ENCODE data around the gene FCN2. TPM values are rescaled to one million over a fixed set of nuclear protein-coding genes. Genes with fewer than 3 reads are reported as not detected.

Gene FCN2
- total RNA-seq: not detected in 2 replicates

DNA sequence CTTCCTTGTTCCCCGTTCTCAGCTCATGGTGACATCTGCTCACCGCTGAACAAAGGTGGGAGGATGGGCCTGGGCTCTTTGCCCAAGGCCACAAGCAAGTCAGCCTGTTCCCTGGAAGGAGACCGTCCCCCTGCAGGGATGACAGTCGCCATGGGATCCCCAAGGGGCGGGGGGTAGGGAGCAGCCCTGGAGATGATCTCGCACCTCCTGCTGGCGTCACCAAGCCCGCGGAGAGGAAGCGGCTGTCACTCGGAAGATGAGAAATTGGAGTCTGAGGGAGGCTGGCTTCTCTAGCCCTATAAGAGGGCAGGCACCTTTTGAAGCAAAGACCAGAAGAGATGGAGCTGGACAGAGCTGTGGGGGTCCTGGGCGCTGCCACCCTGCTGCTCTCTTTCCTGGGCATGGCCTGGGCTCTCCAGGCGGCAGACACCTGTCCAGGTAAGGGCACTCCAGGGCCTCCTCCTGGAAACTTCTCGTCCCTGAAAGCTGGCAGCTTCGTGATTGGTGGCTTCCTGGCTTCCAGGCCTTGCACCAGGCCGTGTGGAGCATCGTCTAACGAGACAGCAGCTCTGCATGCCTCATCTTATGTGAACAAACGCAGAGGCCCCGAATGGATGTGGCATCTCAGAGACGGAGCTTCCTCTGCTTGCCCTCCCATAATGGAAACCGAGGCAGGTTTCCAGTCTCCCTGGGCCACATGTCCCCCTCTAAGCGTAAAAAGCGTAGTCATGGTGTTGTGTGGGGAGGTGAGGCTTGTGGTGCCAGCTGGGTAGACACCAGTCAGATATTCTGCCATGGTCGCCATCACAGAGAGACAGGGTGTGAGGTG lies at the start of gene FCN2:
Gene FCN2 (plus strand): TSS at position 327 of the 829 bp plus-strand sequence. CDS start 12 bp downstream, at position 339.

GRCh38 chr9:134917431-134918373 lies 37.1 kb downstream of the FCN2 start, which contains the start of gene FCN1:
FCN1 (minus strand) TSS chr9:134917912; CDS start chr9:134917871, 41 bp downstream.

Other genes with a start within 250 kb of the FCN2 start
- gene COL5A1, start 239.0 kb upstream of the FCN2 start, total RNA-seq: 659 and 898 TPM in 2 replicates
- not detected in 2 replicates for gene FCN1, start 37.1 kb downstream of the FCN2 start, total RNA-seq
- gene OLFM1, start 206.9 kb downstream of the FCN2 start, total RNA-seq: 0.76 and 2.3 TPM in 2 replicates